Measurements from ENCODE around the gene ZNF3.
A peak's percentile ranks its signal among the peaks of the same experiment; 100 is the strongest.

ZNF3 gene

GRCh38 chr7:100074841-100075240 is 6.7 kb downstream of the ZNF3 start:
- Histone ChIP-seq H4K20me1 (peaks cover 7 to 45% (median 17%) of the 10 kb centered on the region in 11 experiments; a peak in 13 of 22 replicates), H3K4me1 (peaks cover 6 to 12% (median 10%) of the 10 kb centered on the region in 10 experiments), H3K9ac (no peak overlapping the region), H3K9me3 (replicated peaks in 1 of 11) (peaks cover 73 to 93% (median 84%) of the 10 kb centered on the region in 11 experiments), H3K27me3 (peaks cover 0 to 10% (median 0%) of the 10 kb centered on the region in 11 experiments; a peak in 5 of 22 replicates), H3K4me2 (no peak overlapping the region), H3K27ac (no peak overlapping the region), H3K4me3 (0 out of 20 replicates have a peak overlapping the region, but pooled peaks of 7 of the 10 experiments have one; percentile 2 to 45 (median 11)), H3K36me3 (peaks cover 99 to 100% (median 100%) of the 10 kb centered on the region in 11 experiments)
- no peak for TF ChIP-seq Cebpa-rat (IDR thresholded peaks at IDR 0.05)

- Histone ChIP-seq H3K27me3 (peaks cover 0 to 10% (median 0%) of the 10 kb centered on the region in 11 experiments; a peak in 5 of 22 replicates), H3K36me3 (peaks cover 92 to 100% (median 100%) of the 10 kb centered on the region in 11 experiments), H3K9ac (no peak overlapping the region), H3K4me1 (no peaks in the 10 kb centered on the region), H3K9me3 (replicated peaks in 1 of 11) (peaks cover 83 to 90% (median 86%) of the 10 kb centered on the region in 11 experiments), H3K27ac (no peak overlapping the region), H4K20me1 (peaks cover 0 to 24% (median 7%) of the 10 kb centered on the region in 11 experiments; a peak in 9 of 22 replicates), H3K4me3 (peak overlapping the region; percentile 5 to 54 (median 44); a peak in 16 of 20 replicates), H3K4me2 (no peak overlapping the region)
- no peak for TF ChIP-seq Cebpa-rat (IDR thresholded peaks at IDR 0.05)
Observed at GRCh38 chr7:100072462-100072861, 9.1 kb downstream of the ZNF3 start.

DNA sequence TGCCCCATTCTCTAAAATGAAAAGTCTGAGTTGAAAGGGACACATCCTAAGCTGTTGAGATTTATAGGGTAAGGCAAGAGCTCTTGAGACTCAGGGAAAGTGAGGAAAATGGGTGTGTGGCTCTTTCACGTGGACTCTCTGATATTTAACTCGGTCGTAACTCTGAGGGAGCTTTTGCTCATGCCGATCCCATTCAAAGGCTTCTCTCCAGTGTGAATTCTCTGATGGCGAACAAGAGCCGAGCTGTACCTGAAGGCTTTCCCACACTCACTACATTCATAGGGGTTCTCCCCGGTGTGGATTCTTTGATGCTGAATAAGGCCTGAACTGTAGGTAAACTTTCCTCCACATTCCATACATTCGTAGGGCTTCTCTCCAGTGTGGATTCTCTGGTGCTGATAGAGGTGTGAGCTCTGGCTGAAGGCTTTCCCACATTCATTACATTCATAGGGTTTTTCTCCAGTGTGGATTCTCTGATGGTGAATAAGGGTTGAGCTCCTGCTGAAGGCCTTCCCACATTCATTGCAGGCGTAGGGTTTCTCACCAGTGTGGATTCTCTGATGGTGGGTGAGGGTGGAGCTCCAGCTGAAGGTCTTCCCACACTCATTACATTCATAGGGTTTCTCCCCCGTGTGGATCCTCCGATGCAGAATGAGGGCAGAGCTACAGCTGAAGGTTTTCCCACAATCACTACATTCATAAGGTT is 10.4 kb downstream of the ZNF3 start:
- H3K9me3 ChIP-seq (replicated peaks in 1 of 11) = peaks cover 71 to 77% (median 73%) of the 10 kb centered on the region in 11 experiments
- H3K4me1 ChIP-seq = peaks cover 0 to 6% (median under 1%) of the 10 kb centered on the region in 10 experiments; a peak in 6 of 20 replicates
- peaks cover 82 to 100% (median 98%) of the 10 kb centered on the region in 11 experiments for H3K36me3 ChIP-seq
- TF ChIP-seq Cebpa-rat (IDR thresholded peaks at IDR 0.05) = no peak
- peaks cover 0 to 10% (median 0%) of the 10 kb centered on the region in 11 experiments; a peak in 5 of 22 replicates for H3K27me3 ChIP-seq
- H3K27ac ChIP-seq = no peak overlapping the region
- H3K4me3 ChIP-seq = peak overlapping the region in 9 of 10 experiments; percentile 14 to 54 (median 44); a peak in 17 of 20 replicates
- peaks cover 0 to 13% (median 7%) of the 10 kb centered on the region in 11 experiments; a peak in 7 of 22 replicates for H4K20me1 ChIP-seq
- H3K9ac ChIP-seq = no peak overlapping the region
- H3K4me2 ChIP-seq = no peak overlapping the region

DNA sequence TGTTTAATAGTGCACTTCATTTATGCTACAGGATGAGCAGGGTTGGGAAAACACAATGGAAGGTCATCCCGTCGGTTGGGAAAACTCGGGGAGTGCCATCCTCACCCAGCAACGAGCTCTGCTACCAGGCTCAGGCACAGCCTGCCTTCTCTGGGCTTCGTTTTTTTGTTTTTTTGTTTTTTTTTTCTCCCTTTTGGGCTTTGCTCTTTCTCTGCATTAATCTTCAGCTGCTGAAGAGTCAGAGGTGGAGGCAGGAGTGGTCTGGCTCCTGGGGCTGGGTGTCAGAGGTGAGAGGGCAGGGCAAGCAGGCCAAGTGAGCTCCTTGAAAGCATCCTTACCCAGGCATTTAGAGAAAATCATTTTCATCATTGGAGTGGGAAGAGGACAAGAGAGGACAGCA is 11.5 kb downstream of the ZNF3 start:
- peaks cover 0 to 15% (median 5%) of the 10 kb centered on the region in 10 experiments; a peak in 9 of 20 replicates for H3K4me1 ChIP-seq
- no peak for TF ChIP-seq Cebpa-rat (IDR thresholded peaks at IDR 0.05)
- peaks cover 81 to 100% (median 98%) of the 10 kb centered on the region in 11 experiments for H3K36me3 ChIP-seq
- H4K20me1 ChIP-seq = peaks cover 0 to 17% (median 5%) of the 10 kb centered on the region in 11 experiments; a peak in 7 of 22 replicates
- H3K9ac ChIP-seq = no peak overlapping the region
- H3K27ac ChIP-seq = no peak overlapping the region
- H3K27me3 ChIP-seq = peaks cover 0 to 10% (median 0%) of the 10 kb centered on the region in 11 experiments; a peak in 5 of 22 replicates
- H3K4me2 ChIP-seq = no peak overlapping the region
- peaks cover 59 to 65% (median 61%) of the 10 kb centered on the region in 11 experiments for H3K9me3 ChIP-seq (replicated peaks in 1 of 11)
- peak overlapping the region in 5 of 10 experiments; percentile 39 to 54 (median 43); a peak in 6 of 20 replicates for H3K4me3 ChIP-seq

DNA sequence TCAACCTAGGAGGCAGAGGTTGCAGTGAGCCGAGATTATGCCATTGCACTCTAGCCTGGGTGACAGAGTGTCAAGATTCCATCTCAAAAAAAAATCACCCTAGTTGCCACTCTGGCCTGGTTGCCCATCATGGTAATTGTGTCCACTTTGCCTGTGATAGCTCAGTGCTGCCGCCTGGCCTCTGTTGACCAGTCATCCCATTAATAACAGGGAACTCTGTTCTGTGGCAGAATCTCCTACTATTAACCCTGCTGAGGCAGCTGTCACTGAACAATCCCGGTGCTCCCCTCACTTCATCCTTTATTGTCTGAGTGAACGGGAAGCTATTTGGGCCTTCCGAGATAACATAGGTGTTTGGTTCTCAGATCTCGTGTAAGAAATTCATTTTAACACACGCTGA is 14.6 kb downstream of the ZNF3 start:
- H3K4me2 ChIP-seq = no peak overlapping the region
- H3K4me1 ChIP-seq = peaks cover 0 to 15% (median 5%) of the 10 kb centered on the region in 10 experiments; a peak in 9 of 20 replicates
- H3K36me3 ChIP-seq = peaks cover 81 to 100% (median 97%) of the 10 kb centered on the region in 11 experiments
- no peak for TF ChIP-seq Cebpa-rat (IDR thresholded peaks at IDR 0.05)
- H3K9me3 ChIP-seq (replicated peaks in 1 of 11) = peaks cover 28 to 35% (median 31%) of the 10 kb centered on the region in 11 experiments
- no peak overlapping the region for H3K4me3 ChIP-seq
- peaks cover 0 to 25% (median 7%) of the 10 kb centered on the region in 11 experiments; a peak in 10 of 22 replicates for H4K20me1 ChIP-seq
- H3K27ac ChIP-seq = no peak overlapping the region
- peaks cover 0 to 10% (median 0%) of the 10 kb centered on the region in 11 experiments; a peak in 4 of 22 replicates for H3K27me3 ChIP-seq
- H3K9ac ChIP-seq = no peak overlapping the region

- H4K20me1 ChIP-seq = peaks cover 0 to 25% (median 7%) of the 10 kb centered on the region in 11 experiments; a peak in 10 of 22 replicates
- H3K9ac ChIP-seq = no peak overlapping the region
- peaks cover 0 to 15% (median 5%) of the 10 kb centered on the region in 10 experiments; a peak in 9 of 20 replicates for H3K4me1 ChIP-seq
- peak in 6 of 11 experiments; percentile 6 to 84 (median 53); a peak in 8 of 22 replicates for TF ChIP-seq Cebpa-rat (IDR thresholded peaks at IDR 0.05)
- H3K36me3 ChIP-seq = peaks cover 81 to 100% (median 96%) of the 10 kb centered on the region in 11 experiments
- peak overlapping the region in 4 of 11 experiments; percentile 10 to 34 (median 22); a peak in 3 of 22 replicates for H3K27ac ChIP-seq
- H3K27me3 ChIP-seq = no peaks in the 10 kb centered on the region
- H3K4me3 ChIP-seq = no peak overlapping the region
- peaks cover 15 to 22% (median 17%) of the 10 kb centered on the region in 11 experiments for H3K9me3 ChIP-seq (replicated peaks in 1 of 11)
- H3K4me2 ChIP-seq = peak overlapping the region in 7 of 11 experiments; percentile 3 to 36 (median 19); a peak in 8 of 22 replicates
Observed at GRCh38 chr7:100065452-100066186, 15.9 kb downstream of the ZNF3 start.

DNA sequence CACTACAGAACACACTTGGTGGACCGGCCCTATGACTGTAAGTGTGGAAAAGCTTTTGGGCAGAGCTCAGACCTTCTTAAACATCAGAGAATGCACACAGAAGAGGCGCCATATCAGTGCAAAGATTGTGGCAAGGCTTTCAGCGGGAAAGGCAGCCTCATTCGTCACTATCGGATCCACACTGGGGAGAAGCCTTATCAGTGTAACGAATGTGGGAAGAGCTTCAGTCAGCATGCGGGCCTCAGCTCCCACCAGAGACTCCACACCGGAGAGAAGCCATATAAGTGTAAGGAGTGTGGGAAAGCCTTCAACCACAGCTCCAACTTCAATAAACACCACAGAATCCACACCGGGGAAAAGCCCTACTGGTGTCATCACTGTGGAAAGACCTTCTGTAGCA is 17.4 kb downstream of the ZNF3 start:
- H3K4me3 ChIP-seq = no peak overlapping the region
- peaks cover under 1 to 7% (median 3%) of the 10 kb centered on the region in 11 experiments; a peak in 17 of 22 replicates for H3K9me3 ChIP-seq (replicated peaks in 1 of 11)
- TF ChIP-seq Cebpa-rat (IDR thresholded peaks at IDR 0.05) = no peak
- no peak overlapping the region for H3K4me2 ChIP-seq
- no peak overlapping the region for H3K27ac ChIP-seq
- peaks cover 0 to 15% (median 8%) of the 10 kb centered on the region in 10 experiments; a peak in 13 of 20 replicates for H3K4me1 ChIP-seq
- peaks cover 74 to 100% (median 93%) of the 10 kb centered on the region in 11 experiments for H3K36me3 ChIP-seq
- H3K27me3 ChIP-seq = no peaks in the 10 kb centered on the region
- no peak overlapping the region for H3K9ac ChIP-seq
- peaks cover 0 to 25% (median 7%) of the 10 kb centered on the region in 11 experiments; a peak in 10 of 22 replicates for H4K20me1 ChIP-seq

DNA sequence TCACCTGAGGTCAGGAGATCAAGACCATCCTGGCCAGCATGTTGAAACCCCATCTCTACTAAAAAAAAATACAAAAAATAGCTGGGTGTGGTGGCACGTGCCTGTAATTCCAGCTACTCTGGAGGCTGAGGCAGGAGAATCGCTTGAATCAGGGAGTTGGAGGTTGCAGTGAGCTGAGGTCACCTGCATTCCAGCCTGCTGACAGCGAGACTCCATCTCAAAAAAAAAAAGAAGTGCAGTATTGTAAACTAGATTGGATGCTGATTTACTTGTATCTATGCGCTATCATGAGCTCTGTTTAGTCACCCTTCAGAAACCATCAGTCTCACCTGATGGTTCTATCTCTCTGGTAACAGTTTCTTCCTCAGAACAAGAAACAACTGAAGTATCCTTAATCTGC is 18.1 kb downstream of the ZNF3 start:
- H3K27me3 ChIP-seq = no peaks in the 10 kb centered on the region
- H4K20me1 ChIP-seq = peaks cover 0 to 25% (median 7%) of the 10 kb centered on the region in 11 experiments; a peak in 10 of 22 replicates
- H3K27ac ChIP-seq = no peak overlapping the region
- H3K4me1 ChIP-seq = peaks cover 0 to 17% (median 11%) of the 10 kb centered on the region in 10 experiments; a peak in 13 of 20 replicates
- TF ChIP-seq Cebpa-rat (IDR thresholded peaks at IDR 0.05) = no peak
- no peak overlapping the region; a peak in 2 of 22 replicates for H3K9ac ChIP-seq
- no peak overlapping the region for H3K4me3 ChIP-seq
- H3K9me3 ChIP-seq (replicated peaks in 1 of 11) = no peaks in the 10 kb centered on the region; a peak in 1 of 22 replicates
- H3K4me2 ChIP-seq = no peak overlapping the region
- H3K36me3 ChIP-seq = peaks cover 71 to 100% (median 93%) of the 10 kb centered on the region in 11 experiments
